ENCODE results near the gene ING5. TPM values are rescaled to one million over a fixed set of nuclear protein-coding genes. Genes with fewer than 3 reads are reported as not detected.

ING5 gene
- total RNA-seq, 1 experiment from 2014 or later: 39.8 TPM

- no peaks in the 10 kb centered on the region; the same call in 1 of the 2 replicates for H3K36me3 ChIP-seq (ENCODE audit: control insufficient read depth, insufficient read depth, low read length)
- ChIA-PET CTCF (no interaction called here), POLR2A (no interaction called here)
- no peak overlapping the region for H3K27ac ChIP-seq (ENCODE audit: low read length)
- H3K4me3 ChIP-seq (ENCODE audit: low read depth in 2 of 2, low read length in 2 of 2): no peak overlapping the region
- intact Hi-C loops (cut with micrococcal nuclease; ENCODE audit: unreplicated experiment) (no loop called here), in situ Hi-C loops (cut with HindIII; ENCODE audit: low pct_unique_long_range_greater_than_20kb, low sequenced_read_pairs) (no loop called here)
- ATAC-seq: no peak
- TF ChIP-seq POLR2AphosphoS5 (IDR thresholded peaks at IDR 0.05; ENCODE audit: low read depth, low read length) (no peak), TCF7L2 (IDR thresholded peaks at IDR 0.05; ENCODE audit: low read depth, low read length) (no peak), CTCF (IDR thresholded peaks at IDR 0.05) (no peak), SIN3A (IDR thresholded peaks at IDR 0.05; ENCODE audit: borderline replicate concordance, insufficient read depth, low read depth, low read length) (no peak)
- TF ChIP-seq, protein P1, sequence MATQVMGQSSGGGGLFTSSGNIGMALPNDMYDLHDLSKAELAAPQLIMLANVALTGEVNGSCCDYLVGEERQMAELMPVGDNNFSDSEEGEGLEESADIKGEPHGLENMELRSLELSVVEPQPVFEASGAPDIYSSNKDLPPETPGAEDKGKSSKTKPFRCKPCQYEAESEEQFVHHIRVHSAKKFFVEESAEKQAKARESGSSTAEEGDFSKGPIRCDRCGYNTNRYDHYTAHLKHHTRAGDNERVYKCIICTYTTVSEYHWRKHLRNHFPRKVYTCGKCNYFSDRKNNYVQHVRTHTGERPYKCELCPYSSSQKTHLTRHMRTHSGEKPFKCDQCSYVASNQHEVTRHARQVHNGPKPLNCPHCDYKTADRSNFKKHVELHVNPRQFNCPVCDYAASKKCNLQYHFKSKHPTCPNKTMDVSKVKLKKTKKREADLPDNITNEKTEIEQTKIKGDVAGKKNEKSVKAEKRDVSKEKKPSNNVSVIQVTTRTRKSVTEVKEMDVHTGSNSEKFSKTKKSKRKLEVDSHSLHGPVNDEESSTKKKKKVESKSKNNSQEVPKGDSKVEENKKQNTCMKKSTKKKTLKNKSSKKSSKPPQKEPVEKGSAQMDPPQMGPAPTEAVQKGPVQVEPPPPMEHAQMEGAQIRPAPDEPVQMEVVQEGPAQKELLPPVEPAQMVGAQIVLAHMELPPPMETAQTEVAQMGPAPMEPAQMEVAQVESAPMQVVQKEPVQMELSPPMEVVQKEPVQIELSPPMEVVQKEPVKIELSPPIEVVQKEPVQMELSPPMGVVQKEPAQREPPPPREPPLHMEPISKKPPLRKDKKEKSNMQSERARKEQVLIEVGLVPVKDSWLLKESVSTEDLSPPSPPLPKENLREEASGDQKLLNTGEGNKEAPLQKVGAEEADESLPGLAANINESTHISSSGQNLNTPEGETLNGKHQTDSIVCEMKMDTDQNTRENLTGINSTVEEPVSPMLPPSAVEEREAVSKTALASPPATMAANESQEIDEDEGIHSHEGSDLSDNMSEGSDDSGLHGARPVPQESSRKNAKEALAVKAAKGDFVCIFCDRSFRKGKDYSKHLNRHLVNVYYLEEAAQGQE (IDR thresholded peaks at IDR 0.05; ENCODE audit: insufficient read depth in 1 of 2, low read depth in 2 of 2, low read length in 1 of 2): no peak
- no peaks in the 10 kb centered on the region for H3K9me3 ChIP-seq (ENCODE audit: control insufficient read depth, insufficient read depth, low read depth, low read length)
- DNase-seq (ENCODE audit: low read depth, low spot score): no peak
- H3K4me1 ChIP-seq (ENCODE audit: control insufficient read depth, insufficient read depth, low read length): no peaks in the 10 kb centered on the region
- BruUV-seq (replicated peaks): no TSS peak
- no peaks in the 10 kb centered on the region for H3K27me3 ChIP-seq (ENCODE audit: control insufficient read depth, insufficient read depth, low read length)
Measured at GRCh38 chr2:241753493-241753892, 51.7 kb downstream of the ING5 start.

DNA sequence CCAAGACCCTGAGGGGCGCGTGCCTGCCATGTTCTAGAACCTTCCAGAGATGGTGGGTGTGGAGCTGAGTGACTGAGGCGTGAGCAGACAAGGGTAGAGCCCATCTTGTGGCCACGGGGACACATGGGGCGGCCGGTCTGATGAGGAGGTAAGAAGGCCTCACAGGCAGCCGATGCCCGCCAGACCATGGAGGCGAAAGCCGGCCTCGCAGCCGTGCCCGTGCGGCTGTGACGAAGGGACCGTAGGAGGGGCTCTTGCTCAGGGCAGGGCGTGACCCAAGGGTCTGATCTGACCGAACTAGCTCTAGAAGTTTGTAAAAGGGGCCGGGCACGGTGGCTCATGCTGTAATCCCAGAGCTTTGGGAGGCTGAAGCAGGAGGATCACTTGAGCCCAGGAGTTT lies 52.2 kb downstream of the ING5 start:
- H3K4me3 ChIP-seq (ENCODE audit: low read depth in 2 of 2, low read length in 2 of 2): no peak overlapping the region
- H3K36me3 ChIP-seq (ENCODE audit: control insufficient read depth, insufficient read depth, low read length): no peaks in the 10 kb centered on the region; the same call in 1 of the 2 replicates
- no peak overlapping the region for H3K27ac ChIP-seq (ENCODE audit: low read length)
- intact Hi-C loops (cut with micrococcal nuclease; ENCODE audit: unreplicated experiment): no loop called here
- ATAC-seq: no peak
- BruUV-seq (replicated peaks): no TSS peak
- TF ChIP-seq CTCF (IDR thresholded peaks at IDR 0.05): no peak
- TF ChIP-seq SIN3A (IDR thresholded peaks at IDR 0.05; ENCODE audit: borderline replicate concordance, insufficient read depth, low read depth, low read length): no peak
- no peak for TF ChIP-seq POLR2AphosphoS5 (IDR thresholded peaks at IDR 0.05; ENCODE audit: low read depth, low read length)
- TF ChIP-seq, protein P1 (IDR thresholded peaks at IDR 0.05; ENCODE audit: insufficient read depth in 1 of 2, low read depth in 2 of 2, low read length in 1 of 2): no peak
- TF ChIP-seq TCF7L2 (IDR thresholded peaks at IDR 0.05; ENCODE audit: low read depth, low read length): no peak
- in situ Hi-C loops (cut with HindIII; ENCODE audit: low pct_unique_long_range_greater_than_20kb, low sequenced_read_pairs): no loop called here
- H3K27me3 ChIP-seq (ENCODE audit: control insufficient read depth, insufficient read depth, low read length): no peaks in the 10 kb centered on the region
- no peak for DNase-seq (ENCODE audit: low read depth, low spot score)
- POLR2A ChIA-PET: no interaction called here
- H3K4me1 ChIP-seq (ENCODE audit: control insufficient read depth, insufficient read depth, low read length): no peaks in the 10 kb centered on the region
- CTCF ChIA-PET: no interaction called here
- no peaks in the 10 kb centered on the region for H3K9me3 ChIP-seq (ENCODE audit: control insufficient read depth, insufficient read depth, low read depth, low read length)

Measured in Panc1 (cell line).